ENCODE results near the gene CABS1. TPM values are rescaled to one million over a fixed set of nuclear protein-coding genes. Genes with fewer than 3 reads are reported as not detected.

Gene CABS1
- polyA plus RNA-seq, 3 donors: not detected

DNA sequence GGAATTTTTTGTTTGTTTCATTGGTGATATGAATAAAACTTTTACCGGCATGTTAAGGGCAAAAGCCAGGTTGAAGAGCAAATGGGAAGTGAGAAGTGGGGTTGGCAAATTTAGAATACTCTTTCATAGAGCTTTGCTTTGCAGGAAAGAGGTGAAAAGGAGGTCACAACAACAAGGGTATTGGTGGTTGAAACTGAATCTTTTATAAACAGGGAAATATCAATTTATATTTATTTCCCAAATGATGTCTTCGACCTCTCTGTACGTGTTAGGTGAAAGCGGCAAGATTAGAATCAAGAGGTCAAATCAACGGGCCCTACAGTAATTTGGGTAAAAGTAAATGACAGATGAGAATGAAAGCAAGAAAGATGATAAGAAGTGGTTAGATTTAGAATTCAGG is 29.2 kb downstream of the CABS1 start:
- no peaks in the 10 kb centered on the region for H3K36me3 Mint-ChIP-seq
- H3K9me3 Mint-ChIP-seq: peaks cover 0 to 2% (median 0%) of the 10 kb centered on the region in 7 donors
- Histone ChIP-seq H3K36me3 (replicated peaks in 1 of 2; ENCODE audit: control insufficient read depth in 1 of 2, insufficient read depth in 2 of 2, low read length in 2 of 2) (no peaks in the 10 kb centered on the region), H3K4me2 (replicated peaks; ENCODE audit: extremely low read depth, low read length, poor library complexity, severe bottlenecking) (no peak overlapping the region), H3K27ac (ENCODE audit: low read depth in 1 of 2, low read length in 2 of 2) (no peak overlapping the region), H2AFZ (ENCODE audit: insufficient read depth, low read depth, low read length, poor library complexity, severe bottlenecking) (no peak overlapping the region), H4K20me1 (ENCODE audit: insufficient read depth, low read length) (no peaks in the 10 kb centered on the region), H3K27me3 (ENCODE audit: control insufficient read depth in 2 of 2, insufficient read depth in 2 of 2, low read length in 2 of 2) (no peaks in the 10 kb centered on the region), H3K4me1 (ENCODE audit: control insufficient read depth in 1 of 2, insufficient read depth in 2 of 2, low read length in 2 of 2) (no peaks in the 10 kb centered on the region), H3K4me3 (replicated peaks in 1 of 3; ENCODE audit: low read depth in 2 of 3, low read length in 3 of 3) (no peak overlapping the region), H3K9me3 (replicated peaks in 1 of 2; ENCODE audit: control insufficient read depth in 1 of 2, insufficient read depth in 1 of 2, low read length in 2 of 2) (no peaks in the 10 kb centered on the region), H3K9ac (ENCODE audit: insufficient read depth, low read length, poor library complexity, severe bottlenecking) (no peak overlapping the region), H3K79me2 (ENCODE audit: insufficient read depth, low read length) (no peaks in the 10 kb centered on the region)
- H3K4me1 Mint-ChIP-seq: no peaks in the 10 kb centered on the region
- intact Hi-C loops (cut with micrococcal nuclease): no loop called here
- TF ChIP-seq, protein P1, sequence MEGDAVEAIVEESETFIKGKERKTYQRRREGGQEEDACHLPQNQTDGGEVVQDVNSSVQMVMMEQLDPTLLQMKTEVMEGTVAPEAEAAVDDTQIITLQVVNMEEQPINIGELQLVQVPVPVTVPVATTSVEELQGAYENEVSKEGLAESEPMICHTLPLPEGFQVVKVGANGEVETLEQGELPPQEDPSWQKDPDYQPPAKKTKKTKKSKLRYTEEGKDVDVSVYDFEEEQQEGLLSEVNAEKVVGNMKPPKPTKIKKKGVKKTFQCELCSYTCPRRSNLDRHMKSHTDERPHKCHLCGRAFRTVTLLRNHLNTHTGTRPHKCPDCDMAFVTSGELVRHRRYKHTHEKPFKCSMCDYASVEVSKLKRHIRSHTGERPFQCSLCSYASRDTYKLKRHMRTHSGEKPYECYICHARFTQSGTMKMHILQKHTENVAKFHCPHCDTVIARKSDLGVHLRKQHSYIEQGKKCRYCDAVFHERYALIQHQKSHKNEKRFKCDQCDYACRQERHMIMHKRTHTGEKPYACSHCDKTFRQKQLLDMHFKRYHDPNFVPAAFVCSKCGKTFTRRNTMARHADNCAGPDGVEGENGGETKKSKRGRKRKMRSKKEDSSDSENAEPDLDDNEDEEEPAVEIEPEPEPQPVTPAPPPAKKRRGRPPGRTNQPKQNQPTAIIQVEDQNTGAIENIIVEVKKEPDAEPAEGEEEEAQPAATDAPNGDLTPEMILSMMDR (IDR thresholded peaks at IDR 0.05): no peak
- H3K27ac Mint-ChIP-seq: peak overlapping the region in 1 of 7 donors; percentile 64
- H3K4me3 Mint-ChIP-seq: no peak overlapping the region
- 89% methylated on average over 4 of the region's 5 CpGs for WGBS (ENCODE audit: insufficient coverage)
- H3K27me3 Mint-ChIP-seq (ENCODE audit: low read depth in 3 of 3): no peaks in the 10 kb centered on the region
- no peak for DNase-seq

DNA sequence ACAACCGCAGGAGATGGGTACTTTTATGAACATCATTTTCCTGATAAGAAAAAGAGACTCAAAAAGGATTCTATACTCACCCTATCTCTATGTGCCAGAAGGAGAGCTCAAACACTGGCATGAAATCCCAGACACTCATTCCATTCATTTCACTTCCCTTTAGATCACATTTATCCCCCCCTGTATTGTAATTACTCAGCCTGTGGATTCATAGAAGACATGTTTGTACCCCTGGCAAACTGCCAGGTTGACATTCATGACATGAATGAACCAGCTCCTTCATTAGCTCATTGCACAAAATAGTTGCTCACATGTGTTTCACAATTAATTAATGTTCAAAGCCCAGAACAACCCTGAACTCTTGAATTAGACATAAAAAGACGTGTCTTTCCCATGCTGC is 30.7 kb downstream of the CABS1 start:
- H3K9me3 ChIP-seq (replicated peaks in 1 of 2; ENCODE audit: control insufficient read depth in 1 of 2, insufficient read depth in 1 of 2, low read length in 2 of 2): no peaks in the 10 kb centered on the region
- H3K27me3 ChIP-seq (ENCODE audit: control insufficient read depth in 2 of 2, insufficient read depth in 2 of 2, low read length in 2 of 2): no peaks in the 10 kb centered on the region
- no peaks in the 10 kb centered on the region for H3K36me3 ChIP-seq (replicated peaks in 1 of 2; ENCODE audit: control insufficient read depth in 1 of 2, insufficient read depth in 2 of 2, low read length in 2 of 2)
- no peak overlapping the region for H2AFZ ChIP-seq (ENCODE audit: insufficient read depth, low read depth, low read length, poor library complexity, severe bottlenecking)
- no peaks in the 10 kb centered on the region for H3K79me2 ChIP-seq (ENCODE audit: insufficient read depth, low read length)
- WGBS (ENCODE audit: insufficient coverage): no CpG with 5 or more reads among the region's 2 CpGs
- no peak overlapping the region for H3K4me2 ChIP-seq (replicated peaks; ENCODE audit: extremely low read depth, low read length, poor library complexity, severe bottlenecking)
- Mint-ChIP-seq H3K4me1 (no peaks in the 10 kb centered on the region), H3K9me3 (peaks cover 0 to 2% (median 0%) of the 10 kb centered on the region in 7 donors), H3K36me3 (no peaks in the 10 kb centered on the region), H3K27me3 (ENCODE audit: low read depth in 3 of 3) (no peaks in the 10 kb centered on the region), H3K27ac (no peak overlapping the region), H3K4me3 (no peak overlapping the region)
- no peak overlapping the region for H3K4me3 ChIP-seq (replicated peaks in 1 of 3; ENCODE audit: low read depth in 2 of 3, low read length in 3 of 3)
- H4K20me1 ChIP-seq (ENCODE audit: insufficient read depth, low read length): no peaks in the 10 kb centered on the region
- intact Hi-C loops (cut with micrococcal nuclease): no loop called here
- no peak overlapping the region for H3K9ac ChIP-seq (ENCODE audit: insufficient read depth, low read length, poor library complexity, severe bottlenecking)
- DNase-seq: no peak
- H3K27ac ChIP-seq (ENCODE audit: low read depth in 1 of 2, low read length in 2 of 2): no peak overlapping the region
- TF ChIP-seq, protein P1 (IDR thresholded peaks at IDR 0.05): no peak
- no peaks in the 10 kb centered on the region for H3K4me1 ChIP-seq (ENCODE audit: control insufficient read depth in 1 of 2, insufficient read depth in 2 of 2, low read length in 2 of 2)

Measured in CD14-positive monocyte (primary cell).